Epithelial cell of proximal tubule (primary cell): ENCODE results near the gene STXBP1. TPM values are rescaled to one million over a fixed set of nuclear protein-coding genes. Genes with fewer than 3 reads are reported as not detected.
A peak's percentile ranks its signal among the peaks of the same experiment; 100 is the strongest.

ENCODE experiments used
- DNase-seq: peaks from one replicate; pipeline ENCODE4 v3.0.0-alpha.2; 2011; ENCODE audit warnings: low read depth
- H3K4me3 ChIP-seq: 2 replicates; pipeline ENCODE4 v1.5.1; 2011; ENCODE audit warnings: low read depth, mild to moderate bottlenecking, low read length
- CTCF ChIP-seq: conservative IDR thresholded peaks from 2 replicates; pipeline ENCODE4 v1.5.1; 2012; ENCODE audit warnings: low read depth, mild to moderate bottlenecking, low read length
- total RNA-seq: library from RNA; depleted of rRNA; stranded (reverse); fragments of >200 nt; gene quantifications from 2 replicates; pipeline ENCODE4 v1.2.3, GENCODE V29; 2015

The STXBP1 gene
- total RNA-seq, 1 donor from 2014 or later = 14.6 TPM

DNA sequence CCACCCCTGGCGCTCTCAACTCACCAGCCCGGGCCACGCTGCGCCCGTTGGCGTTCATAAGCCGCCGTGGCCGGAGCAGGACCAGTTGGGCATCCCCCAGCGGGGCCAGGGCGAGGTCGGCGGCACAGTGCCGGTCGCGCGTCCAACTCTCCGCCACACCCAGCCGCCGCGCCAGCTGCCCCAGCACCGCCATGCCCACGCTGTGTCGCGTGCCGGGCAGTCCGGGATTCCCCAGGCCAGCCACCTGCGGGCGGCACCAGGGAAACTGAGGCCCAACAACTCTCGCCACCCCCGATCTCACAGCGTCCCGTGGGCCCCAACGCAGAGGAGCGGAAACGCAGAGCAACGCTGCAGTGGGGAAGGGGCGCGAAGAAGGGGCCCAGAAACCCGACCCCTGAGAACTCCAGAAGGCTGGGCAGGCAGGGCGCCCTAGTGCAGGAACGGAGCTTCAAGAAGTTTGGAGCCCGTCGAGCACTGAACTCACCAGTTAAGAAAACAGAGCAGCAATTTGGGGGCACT lies 102.9 kb downstream of the STXBP1 start:
- DNase-seq = no peak
- peak overlapping the region; percentile 98 for H3K4me3 ChIP-seq
- no peak for TF ChIP-seq CTCF

DNA sequence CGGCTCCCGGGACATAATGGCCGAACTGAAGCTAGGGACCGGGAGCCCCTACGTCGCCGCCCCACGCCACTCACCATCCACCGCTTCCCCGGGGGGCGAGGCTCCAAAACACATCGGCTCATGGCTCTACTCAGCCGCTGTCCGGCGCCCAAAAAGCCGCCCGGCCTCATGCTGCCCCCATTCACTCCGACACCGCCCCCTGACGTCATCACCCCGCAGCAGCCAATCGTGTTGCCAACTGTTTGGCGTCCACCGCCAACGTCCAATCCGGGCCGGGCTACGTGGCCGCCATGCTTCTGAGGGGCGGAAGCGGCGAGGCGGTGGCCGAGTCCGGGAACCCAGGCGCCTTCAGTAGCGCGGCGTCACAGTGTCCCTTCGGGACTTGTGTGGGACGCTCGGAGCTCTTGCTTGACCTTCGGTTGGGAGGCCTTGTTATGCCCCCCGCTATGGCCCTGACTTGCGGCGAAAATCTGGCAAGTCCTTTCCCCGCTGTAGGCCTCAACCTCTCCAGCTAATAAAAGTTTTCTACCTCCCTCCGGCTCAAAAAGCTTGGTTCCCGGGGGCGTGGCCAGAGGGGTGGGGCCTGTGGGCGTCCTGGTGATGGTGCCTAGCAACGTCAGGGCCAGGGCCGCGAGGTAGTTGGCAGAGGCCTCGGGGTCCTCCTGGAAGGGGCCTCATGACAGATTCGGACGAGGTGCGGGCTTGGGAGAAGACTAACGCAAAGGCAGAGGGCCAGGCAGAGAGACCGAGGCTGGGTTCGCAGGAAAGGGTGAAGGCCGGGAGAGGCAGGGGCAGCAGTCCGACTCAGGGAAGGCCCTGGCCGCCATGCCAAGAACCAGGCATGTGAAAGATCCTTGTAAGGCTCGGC lies 103.6 kb downstream of the STXBP1 start, which contains the start of the genes PTRH1 and TTC16:
TSS of gene PTRH1 (minus strand) at position 194 of the 868 bp plus-strand sequence. CDS start at position 170, 24 bp downstream.
TSS of gene TTC16 (plus strand) at position 610 of the 868 bp plus-strand sequence. CDS start at position 677, 67 bp downstream.
- DNase-seq = no peak
- H3K4me3 ChIP-seq = peak within 1 kb of the TSS; percentile 98
- TF ChIP-seq CTCF = no peak

GRCh38 chr9:127716412-127716811 lies 104.3 kb downstream of the STXBP1 start:
- H3K4me3 ChIP-seq = peak overlapping the region; percentile 98
- DNase-seq = no peak
- no peak for TF ChIP-seq CTCF

DNA sequence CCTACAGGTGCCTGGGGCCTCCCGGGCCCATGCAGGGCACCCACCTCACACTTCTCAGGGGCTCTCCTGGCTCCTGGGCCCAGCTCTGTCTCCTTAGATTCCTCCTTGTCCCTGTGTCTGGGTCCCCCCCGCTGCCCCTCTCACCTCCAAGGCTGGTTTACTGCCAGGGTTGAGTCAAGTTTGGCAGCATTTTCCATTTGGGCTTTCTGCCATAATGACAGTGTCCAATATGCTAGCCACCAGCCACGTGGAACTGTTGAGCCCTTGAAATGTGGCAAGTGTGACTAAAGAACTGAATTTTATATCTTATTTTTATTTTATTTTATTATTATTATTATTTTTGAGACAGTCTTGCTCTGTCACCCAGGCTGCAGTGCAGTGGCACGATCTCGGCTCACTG lies 105.7 kb downstream of the STXBP1 start:
- DNase-seq = no peak
- no peak for TF ChIP-seq CTCF
- H3K4me3 ChIP-seq = no peak overlapping the region

GRCh38 chr9:127720031-127720864 lies 108.2 kb downstream of the STXBP1 start:
- no peak overlapping the region for H3K4me3 ChIP-seq
- DNase-seq = no peak
- no peak for TF ChIP-seq CTCF

DNA sequence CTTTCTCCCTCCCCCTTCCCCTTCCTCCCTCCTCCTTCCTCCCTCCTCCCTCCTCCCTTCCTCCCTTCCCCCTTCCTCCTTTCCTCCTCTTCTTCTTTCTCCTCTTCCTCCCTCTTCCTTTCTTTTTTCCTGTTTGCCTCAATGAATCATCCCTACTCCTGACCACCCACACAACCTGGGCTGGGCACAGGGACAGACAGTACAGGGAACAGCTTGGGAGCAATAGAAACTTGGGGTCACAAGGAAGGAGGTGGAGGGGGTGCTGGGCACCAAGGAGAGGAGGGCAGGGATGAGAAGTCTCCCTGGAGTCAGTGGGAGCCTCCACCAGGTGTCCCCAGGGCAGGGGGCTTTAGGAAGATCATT lies 108.8 kb downstream of the STXBP1 start:
- no peak for DNase-seq
- no peak overlapping the region for H3K4me3 ChIP-seq

More for the DNA sequence above, 108.8 kb downstream of the STXBP1 start:
- TF ChIP-seq CTCF = no peak
